HG03565 (cell line): Measurements from ENCODE around the gene ENDOV.

ENCODE experiments used
- ATAC-seq: cut with Tn5 transposase; IDR thresholded peaks from one replicate; pipeline ENCODE4 v1.9.1; 2021; ENCODE audit warnings: mild to moderate bottlenecking, moderate library complexity; ENCODE audit not compliant: unreplicated experiment

Gene ENDOV

DNA sequence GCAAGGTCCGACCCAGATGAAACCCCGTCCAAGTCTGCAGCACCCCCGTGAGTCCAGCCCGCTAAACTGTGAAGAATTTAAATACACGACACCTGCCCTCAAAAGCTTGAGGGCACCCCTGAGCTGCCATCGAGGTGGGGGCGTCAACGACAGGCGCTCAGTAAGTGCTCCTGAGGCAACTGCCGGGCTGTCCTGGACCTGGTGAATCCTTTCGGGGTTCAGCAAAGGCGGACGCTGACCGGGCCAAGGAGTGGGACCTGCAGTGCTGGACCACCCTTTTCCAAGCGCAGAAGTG, 512 bp upstream of the ENDOV start:
- ATAC-seq, result peak; percentile 6

- ATAC-seq, result peak; percentile 12
These were observed 715 bp downstream of the ENDOV start for GRCh38 chr17:80415626-80416137.

DNA sequence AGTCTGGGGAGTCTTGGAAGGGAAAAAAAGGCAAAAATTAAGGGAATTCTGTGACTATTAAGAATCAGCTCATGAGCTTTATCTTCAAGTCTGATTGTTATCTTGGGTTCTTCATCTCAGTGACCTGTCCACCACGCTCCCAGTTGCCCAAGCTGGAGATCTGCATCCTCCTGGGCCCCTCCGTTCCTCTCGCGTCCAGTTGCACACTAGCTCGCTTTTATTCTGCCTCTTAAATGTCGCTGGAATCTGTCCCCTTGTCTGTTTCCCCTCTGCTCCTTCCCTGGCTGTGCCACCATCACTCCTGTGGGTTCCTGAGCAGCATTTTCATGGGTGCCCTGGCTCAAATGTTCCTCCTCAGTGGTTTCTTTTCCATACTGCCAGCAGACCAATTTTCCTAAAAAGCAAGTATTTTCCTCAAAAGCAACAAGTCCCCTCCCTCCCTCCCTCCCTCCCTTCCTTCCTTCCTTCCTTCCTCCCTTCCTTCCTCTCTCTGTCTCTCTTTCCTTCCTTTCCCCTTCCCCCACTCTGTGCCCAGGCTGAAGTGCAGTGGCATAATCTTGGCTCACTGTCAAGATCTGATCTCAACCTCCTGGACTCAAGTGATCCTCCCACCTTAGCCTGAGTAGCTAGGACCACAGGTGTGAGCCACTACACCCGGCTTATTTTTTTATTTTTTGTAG, 1.4 kb downstream of the ENDOV start:
- no peak for ATAC-seq

DNA sequence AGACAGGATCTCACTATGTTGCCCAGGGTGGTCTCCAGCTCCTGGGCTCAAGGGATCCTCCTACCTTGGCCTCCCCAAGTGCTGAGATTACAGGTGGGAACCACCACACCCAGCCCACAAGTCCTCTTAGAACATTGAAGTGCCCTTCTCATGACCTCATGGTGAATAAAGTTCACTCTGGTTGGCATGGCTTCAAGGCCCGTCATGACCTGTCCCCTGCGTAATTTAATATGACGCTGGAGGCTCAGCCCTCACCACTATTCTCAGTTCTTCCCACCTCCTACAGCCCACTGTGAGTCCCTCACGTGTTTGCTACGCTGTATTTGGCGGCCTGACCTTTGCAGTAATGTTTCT, 1.9 kb downstream of the ENDOV start:
- no peak for ATAC-seq

DNA sequence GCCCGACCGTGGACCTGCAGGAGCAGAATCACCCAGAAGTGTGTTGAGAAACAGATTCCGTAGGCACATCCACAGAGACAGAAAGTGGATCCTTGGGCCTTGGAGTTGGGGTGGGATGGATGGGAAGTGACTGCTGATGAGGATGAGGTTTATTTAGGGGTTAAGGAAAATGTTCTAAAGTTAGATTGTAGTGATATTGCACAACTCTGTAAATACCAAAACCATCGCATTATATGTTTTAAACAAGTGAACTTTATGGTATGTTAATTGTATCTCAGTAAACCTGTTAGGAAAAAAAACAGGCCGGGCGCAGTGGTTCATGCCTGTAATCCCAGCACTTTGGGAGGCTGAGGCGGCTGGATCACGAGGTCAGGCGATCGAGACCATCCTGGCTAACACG, 3.6 kb downstream of the ENDOV start:
- no peak for ATAC-seq

DNA sequence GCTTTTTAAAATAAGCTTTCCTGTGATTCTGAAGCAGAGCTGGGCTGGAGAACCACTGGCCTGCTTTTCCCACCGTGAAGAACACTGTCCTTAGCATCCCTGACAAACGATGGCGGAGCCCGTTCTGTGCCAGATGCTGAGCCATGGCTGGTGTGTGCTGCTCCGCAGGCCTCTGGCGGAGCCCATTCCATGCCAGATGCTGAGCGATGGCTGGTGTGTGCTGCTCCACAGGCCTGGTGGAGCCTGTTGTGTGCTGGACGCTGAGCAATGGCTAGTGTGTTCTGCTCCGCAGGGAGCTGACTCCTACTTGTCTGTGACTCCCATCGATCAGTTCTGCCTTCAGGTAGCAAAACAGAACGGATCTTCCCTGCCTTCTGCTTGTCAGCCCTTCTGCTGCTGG, 4.3 kb downstream of the ENDOV start:
- ATAC-seq, result no peak

DNA sequence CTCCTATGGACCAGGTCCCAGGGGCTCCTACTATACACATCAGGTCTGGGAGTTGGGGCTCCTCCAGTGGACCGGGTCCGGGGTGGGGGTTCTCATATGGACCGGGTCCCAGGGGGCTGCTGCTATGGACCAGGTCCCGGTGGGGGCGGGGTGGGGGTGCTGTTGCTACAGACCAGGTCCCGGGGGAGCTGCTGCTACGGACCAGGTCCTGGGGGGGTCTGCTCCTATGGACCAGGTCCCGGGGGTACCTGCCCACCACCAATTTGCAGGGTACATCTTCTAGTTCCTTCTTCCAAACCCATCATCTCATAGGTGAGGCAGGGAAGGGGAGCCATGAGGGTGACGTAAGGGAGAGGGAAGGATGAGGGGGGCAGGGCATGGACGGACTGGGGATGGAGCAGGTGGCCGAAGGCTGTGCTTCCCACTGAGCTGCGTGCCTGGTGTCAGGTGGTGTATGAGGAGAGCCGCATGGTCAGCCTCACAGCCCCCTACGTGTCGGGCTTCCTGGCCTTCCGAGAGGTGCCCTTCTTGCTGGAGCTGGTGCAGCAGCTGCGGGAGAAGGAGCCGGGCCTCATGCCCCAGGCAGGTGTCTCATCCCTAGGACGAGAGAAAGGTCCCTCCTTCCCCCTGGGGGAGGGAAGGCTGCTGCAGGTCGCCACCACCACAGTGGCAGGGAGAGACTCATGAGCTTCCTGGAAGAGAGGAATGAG, 6.6 kb downstream of the ENDOV start:
- ATAC-seq, result no peak

DNA sequence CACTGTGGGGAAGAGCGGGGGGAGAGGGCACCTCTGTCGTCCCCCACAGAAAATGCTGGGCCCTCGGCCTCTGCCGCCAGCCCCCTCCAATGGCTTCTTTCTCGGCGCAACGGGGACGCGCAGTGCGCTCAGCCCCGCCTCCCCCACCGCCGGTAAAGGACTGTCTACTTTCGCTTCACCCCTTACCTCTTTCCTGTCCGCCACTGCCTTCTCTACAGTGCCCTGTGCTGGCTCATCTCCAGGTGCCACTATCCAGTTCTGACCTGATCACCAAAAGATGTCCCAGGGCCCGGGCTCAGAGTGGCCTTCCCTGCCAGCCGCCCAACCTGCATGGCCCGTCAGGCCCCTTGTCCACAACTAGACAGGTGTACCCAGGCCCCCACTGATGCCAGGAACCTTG, 7.3 kb downstream of the ENDOV start:
- no peak for ATAC-seq

- no peak for ATAC-seq
These were observed 8.0 kb downstream of the ENDOV start for GRCh38 chr17:80422981-80423380.

GRCh38 chr17:80423536-80424225, 8.7 kb downstream of the ENDOV start:
- no peak for ATAC-seq

DNA sequence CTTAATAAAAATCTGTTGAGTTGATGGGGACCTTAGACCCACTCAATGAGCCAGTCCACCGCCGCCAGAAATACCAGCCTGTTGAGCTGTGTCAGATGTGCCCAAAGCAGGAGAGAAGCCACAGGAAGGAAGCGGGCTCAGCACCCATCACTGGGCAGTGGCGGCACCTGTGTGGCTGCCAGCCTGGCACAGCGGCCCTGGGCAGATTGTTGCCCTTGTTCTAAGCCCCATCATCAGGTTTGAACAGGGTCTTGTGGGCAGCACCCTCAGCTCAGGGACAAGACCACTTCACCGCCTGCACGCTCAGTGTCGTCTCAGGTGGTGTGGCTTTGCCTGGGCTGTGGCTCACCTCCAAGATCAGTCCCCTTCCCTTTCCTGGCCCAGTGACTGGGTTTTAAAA, 9.3 kb downstream of the ENDOV start:
- no peak for ATAC-seq

GRCh38 chr17:80424878-80425765, 10.2 kb downstream of the ENDOV start:
- no peak for ATAC-seq

DNA sequence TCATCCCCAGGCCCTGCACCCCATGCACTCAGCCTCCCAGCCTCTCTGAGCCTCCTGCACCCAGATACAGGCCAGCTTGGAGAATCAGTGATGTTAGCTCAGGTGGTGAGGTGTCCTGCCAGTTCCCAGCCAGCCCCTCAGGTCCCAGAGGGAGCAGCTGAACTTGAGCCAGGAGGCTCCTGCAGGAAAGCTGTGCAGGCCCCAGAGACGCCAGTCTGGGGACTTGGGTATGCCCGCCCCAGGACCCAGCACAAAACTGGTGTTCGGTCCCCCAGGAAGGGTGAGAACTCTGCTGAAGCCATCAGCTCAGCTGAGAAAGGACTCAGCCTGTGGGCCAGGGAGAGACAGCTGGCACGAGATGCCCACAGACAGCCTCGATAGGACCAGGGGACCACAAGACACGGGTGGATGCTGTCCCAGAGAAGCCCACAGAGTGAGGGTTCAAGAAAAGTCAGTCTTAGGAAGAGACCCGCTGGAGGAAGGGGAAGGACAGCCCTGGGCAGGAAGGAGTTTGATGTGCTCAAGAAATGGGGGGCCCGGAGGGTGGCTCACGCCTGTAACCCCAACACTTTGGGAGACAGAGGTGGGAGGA, 11.0 kb downstream of the ENDOV start:
- ATAC-seq, result no peak

DNA sequence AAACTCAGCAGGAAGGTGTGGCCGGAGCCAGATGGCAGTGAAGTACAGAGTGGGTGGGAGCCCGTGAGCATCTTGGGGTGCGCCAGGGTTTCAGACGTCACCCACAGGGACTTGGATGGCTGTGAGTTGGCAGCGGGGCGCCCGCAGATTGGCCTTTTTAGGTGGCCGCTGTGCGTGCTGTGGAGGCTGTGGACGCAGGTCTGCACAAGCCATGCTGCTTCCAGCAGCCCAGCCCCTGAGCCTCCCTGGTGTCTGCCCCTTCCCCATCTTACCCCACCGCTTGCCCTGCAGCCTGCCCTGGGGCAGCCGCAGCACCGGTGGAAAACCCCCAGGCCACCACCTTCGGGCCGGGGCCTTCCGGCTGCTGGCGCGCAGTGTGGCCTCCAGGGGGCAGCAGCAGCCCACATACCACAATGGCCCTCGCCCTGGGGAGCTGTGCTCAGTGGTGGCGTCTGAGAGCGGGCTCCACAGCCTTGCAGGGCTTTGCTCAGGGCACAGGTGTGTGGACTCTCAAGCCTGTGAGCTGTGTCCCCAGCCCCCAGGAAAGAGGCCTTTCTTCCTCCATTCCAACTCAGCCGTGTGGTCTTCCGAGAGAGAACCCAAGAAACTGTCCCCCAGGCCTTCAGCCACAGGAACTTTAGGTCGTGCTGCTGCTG, 11.8 kb downstream of the ENDOV start:
- ATAC-seq, result no peak

DNA sequence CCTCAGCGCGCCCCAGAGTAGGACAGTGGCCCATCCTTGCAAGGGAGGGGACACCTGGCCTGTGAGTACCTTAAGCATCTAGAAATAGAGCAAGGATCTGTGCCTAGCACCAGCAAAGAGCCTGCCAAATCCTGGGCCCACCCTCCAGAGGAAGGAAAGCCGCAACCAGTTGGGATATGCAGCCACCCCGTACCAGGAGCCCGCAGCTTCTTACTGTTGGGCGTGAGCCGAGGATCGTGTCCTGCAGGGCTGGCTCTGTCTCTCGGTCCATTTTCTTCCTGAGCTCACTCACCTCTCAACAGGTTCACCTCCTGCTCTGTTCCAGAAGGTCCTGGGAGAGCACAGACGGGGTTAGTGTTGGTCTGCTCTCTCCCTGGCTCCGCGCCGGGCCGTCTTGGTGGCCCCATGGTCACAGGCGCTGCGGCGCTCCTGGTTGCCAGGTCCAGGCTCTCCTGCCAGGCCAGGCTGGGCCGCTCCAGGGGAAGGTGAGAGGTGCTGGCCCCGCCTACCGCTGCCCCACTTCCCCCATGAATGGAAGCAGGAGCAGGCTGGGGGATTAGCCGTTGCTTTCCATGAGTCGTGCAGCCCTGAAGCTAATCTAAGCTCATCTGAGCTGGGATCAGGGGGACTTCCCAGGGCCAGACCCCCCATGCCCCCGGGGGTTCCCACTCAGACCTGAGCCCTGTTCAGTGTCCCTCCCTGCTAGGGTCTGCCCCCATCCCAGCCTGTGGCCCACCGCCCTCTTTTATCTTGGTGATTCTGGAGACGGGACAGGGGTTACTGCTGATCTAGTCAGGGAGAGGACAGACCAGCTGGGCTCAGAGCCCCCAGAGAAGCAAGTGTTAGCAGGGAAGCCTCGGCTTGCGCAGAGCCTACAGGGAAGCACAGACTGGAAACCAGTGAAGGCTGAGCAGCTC, 12.7 kb downstream of the ENDOV start:
- ATAC-seq, result no peak

DNA sequence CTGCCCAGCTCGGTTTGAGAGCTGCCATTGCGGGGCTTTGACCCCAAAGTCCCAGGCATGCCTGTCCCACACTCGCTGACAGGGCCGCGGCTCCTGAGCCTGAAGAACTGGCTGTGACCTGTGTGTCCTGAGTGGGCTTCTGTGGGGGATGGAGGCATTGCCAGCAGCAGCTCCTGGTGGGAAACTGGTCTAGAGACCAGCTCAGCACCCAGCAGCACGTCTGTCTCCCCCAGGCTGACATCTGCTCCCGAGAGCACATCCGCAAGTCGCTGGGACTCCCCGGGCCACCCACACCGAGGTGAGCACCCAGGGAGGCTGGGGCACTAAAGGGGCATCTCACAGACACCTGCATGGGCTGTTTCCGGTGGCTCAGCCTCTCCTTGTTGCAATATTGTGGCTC, 13.4 kb downstream of the ENDOV start:
- ATAC-seq, result no peak

- no peak for ATAC-seq
These were observed 13.8 kb downstream of the ENDOV start for GRCh38 chr17:80428796-80429195.

DNA sequence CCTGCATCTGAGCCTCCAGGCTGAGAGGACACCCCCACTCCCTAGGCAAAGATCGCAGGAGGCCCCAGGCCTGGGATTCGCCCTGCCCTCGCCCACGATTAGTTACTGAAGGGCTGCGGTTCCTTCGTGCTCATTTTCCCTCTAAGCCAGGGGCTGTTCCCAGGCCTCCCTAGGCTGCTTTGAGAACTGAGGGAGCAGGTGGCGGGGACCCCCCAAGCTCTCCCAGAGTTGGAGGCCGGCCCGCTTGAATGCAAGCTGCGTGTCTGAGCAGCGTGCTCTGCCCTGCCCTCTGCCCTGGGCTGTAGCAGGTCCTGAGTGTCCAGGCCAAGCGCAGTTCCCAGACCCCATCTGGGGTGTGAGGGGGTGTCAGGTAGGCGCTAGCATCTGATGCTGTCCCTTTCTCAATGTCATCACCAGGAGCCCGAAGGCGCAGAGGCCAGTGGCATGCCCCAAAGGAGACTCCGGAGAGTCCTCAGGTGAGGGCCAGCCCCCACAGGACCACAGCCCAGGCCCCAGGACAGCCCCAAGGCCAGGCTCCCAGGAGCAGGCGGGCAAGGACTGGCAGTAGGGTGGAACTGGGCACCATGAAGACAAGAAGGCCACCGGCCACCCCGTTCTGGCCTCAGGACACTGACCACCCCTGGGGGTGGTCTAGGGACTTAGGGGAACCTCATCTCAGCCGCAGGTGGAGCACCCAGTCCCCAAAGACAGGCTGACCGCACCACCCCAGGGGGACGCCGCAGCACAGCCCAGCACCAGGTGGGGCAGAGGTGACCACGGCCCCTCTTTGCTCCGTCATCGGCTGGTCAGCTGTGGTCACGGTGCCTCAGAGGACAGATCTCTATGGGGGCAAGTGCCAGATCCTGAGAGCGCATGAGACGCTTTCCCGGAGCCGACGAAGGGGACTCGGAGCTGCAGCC, 14.6 kb downstream of the ENDOV start:
- ATAC-seq, result no peak
